Esophagus muscularis mucosa (tissue), 3 donors: ENCODE data around the gene SPATA25.

Experiments used
- CTCF ChIP-seq, 3 experiments: fragments of 200-600 bp in 2 of 3; fragments of 450-650 bp in 1 of 3; sonication (generic) in 2 of 3; IDR thresholded peaks; one replicate each; pipeline ENCODE4 v1.5.1; 2017 to 2019; ENCODE audit warnings: antibody characterized with exemption in 3 of 3, mild to moderate bottlenecking in 2 of 3, moderate library complexity in 1 of 3
- EP300 ChIP-seq: sonication (generic); formaldehyde crosslinking; IDR thresholded peaks from one replicate; pipeline ENCODE4 v1.6.1; 2017; ENCODE audit warnings: antibody characterized with exemption

DNA sequence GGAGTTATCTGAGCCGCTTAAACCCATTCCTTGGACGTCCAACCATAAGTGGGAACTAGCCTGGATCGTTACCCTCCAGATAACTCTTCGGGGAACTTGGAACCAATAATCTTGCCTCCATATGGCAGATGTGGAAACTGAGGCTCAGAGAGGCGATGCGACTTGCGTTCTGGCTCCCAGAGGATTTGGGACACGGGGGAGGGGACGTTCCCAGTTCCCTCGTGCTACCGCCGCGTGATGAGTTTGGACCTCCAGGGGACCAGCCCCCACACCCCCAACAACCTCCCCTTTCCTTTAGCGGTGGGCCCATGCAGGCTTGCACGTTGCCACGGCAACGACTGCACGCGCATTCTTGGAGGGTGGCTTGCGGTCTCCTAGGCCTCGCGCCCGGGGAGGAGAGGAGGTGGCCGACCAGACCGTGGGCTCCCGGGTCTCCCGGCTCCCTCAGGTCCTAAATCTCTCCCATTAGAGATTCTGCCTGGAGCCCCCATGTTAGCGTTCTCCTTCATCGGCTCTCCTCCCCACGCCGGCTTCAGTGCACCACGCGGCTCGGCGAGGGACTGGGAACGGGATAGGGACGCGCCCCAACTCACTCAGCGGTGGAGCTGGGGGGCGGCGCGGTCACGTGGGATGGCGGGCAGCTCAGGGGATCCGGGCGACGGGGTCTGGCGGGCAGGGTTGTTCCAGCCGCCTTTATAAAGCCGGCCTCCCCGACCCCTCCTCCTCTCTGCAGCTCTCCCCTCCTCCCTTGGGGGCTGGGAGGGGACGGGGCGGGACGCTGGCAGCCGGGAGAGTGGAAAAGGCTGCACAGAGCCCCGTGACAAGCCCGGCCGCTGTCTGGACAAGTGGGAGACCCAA is 24.3 kb upstream of the SPATA25 start, which contains the start of gene PLTP:
- TF ChIP-seq EP300 (no peak), CTCF (IDR thresholded peaks at IDR 0.05) (no peak)
